ENCODE results near the gene TRIM33. TPM values are rescaled to one million over a fixed set of nuclear protein-coding genes. Genes with fewer than 3 reads are reported as not detected.
A peak's percentile ranks its signal among the peaks of the same experiment; 100 is the strongest.

TRIM33 gene
- total RNA-seq, 1 experiment from 2014 or later = 53.8 TPM

DNA sequence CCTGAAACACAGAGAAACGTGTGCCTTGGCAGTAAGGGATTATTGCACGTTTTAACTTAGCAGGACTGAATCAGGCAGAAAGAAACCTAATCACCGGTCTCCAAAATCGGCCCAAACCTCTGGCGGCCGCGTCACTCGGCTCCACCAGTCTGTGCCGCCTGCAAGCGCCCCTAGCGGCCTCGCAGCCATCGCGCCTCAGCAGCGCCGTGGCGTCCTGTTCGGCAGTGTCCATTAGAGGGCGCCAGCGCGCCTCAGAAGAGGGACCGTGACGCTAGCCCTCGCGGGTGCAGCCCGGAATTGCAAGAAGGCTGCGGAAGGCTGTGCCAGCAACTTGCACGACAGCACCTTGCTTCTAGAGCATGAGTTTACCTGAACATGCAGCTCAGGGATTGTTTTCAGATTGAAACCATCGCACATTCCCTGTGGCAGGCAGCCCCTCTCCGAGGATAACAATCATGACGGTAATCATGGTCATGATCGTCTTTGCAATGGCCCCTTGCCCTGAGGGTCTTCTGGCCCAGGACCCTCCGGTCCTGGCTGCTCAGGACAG, 164.4 kb downstream of the TRIM33 start:
- Histone ChIP-seq H2BK20ac (ENCODE audit: low read depth, low read length, poor library complexity, severe bottlenecking) (no peak overlapping the region), H3K9ac (ENCODE audit: extremely low read depth, insufficient read length, low read length) (peak overlapping the region; percentile 52), H3K79me2 (ENCODE audit: insufficient read depth, low read length) (no peaks in the 10 kb centered on the region), H3K23me2 (ENCODE audit: insufficient read length, low read depth, low read length, poor library complexity, severe bottlenecking) (peaks cover 8% of the 10 kb centered on the region), H3K9me3 (ENCODE audit: control insufficient read depth, low read depth, low read length) (no peaks in the 10 kb centered on the region), H3K79me1 (ENCODE audit: insufficient read depth, low read depth, low read length, poor library complexity, severe bottlenecking) (no peaks in the 10 kb centered on the region), H2AK5ac (ENCODE audit: insufficient read length, low read length) (no peak overlapping the region), H4K91ac (ENCODE audit: insufficient read length, low read depth, low read length) (no peak overlapping the region), H3K14ac (ENCODE audit: insufficient read depth, low read length) (peak overlapping the region; percentile 50; the same call in 1 of the 2 replicates), H2BK12ac (ENCODE audit: insufficient read length, low read depth, low read length) (no peak overlapping the region), H3K56ac (ENCODE audit: insufficient read length, low read depth, low read length) (no peak overlapping the region), H2BK5ac (ENCODE audit: insufficient read length, low read length) (no peak overlapping the region), H3K4me2 (ENCODE audit: insufficient read depth, insufficient read length, low read length) (peak overlapping the region; percentile 77), H2BK120ac (ENCODE audit: low read depth, low read length, poor library complexity, severe bottlenecking) (no peak overlapping the region), H4K20me1 (ENCODE audit: control insufficient read depth, insufficient read depth, insufficient read length) (no peaks in the 10 kb centered on the region), H3K23ac (ENCODE audit: insufficient read length, low read depth, low read length) (no peak overlapping the region), H3K27me3 (ENCODE audit: insufficient read depth, low read length) (no peaks in the 10 kb centered on the region), H2AFZ (ENCODE audit: low read length) (peak overlapping the region; percentile 93), H3K18ac (ENCODE audit: insufficient read length, low read depth, low read length) (peak overlapping the region; percentile 76), H4K5ac (ENCODE audit: insufficient read length, low read depth, low read length) (peak overlapping the region; percentile 10), H3K4ac (ENCODE audit: low read depth, low read length) (no peak overlapping the region), H3K27ac (ENCODE audit: insufficient read length, low read depth, low read length) (no peak overlapping the region), H3K4me1 (ENCODE audit: insufficient read depth, low read length) (no peaks in the 10 kb centered on the region; the same call in 1 of the 2 replicates), H4K8ac (replicated peaks; ENCODE audit: insufficient read length, low read depth, low read length) (no peak overlapping the region), H3T11ph (ENCODE audit: low read length) (no peak overlapping the region), H2BK15ac (ENCODE audit: low read depth, low read length) (no peak overlapping the region)
- peaks cover 12% of the 10 kb centered on the region for H3K27me3 Mint-ChIP-seq (ENCODE audit: low read depth)
- TF ChIP-seq, protein P1, sequence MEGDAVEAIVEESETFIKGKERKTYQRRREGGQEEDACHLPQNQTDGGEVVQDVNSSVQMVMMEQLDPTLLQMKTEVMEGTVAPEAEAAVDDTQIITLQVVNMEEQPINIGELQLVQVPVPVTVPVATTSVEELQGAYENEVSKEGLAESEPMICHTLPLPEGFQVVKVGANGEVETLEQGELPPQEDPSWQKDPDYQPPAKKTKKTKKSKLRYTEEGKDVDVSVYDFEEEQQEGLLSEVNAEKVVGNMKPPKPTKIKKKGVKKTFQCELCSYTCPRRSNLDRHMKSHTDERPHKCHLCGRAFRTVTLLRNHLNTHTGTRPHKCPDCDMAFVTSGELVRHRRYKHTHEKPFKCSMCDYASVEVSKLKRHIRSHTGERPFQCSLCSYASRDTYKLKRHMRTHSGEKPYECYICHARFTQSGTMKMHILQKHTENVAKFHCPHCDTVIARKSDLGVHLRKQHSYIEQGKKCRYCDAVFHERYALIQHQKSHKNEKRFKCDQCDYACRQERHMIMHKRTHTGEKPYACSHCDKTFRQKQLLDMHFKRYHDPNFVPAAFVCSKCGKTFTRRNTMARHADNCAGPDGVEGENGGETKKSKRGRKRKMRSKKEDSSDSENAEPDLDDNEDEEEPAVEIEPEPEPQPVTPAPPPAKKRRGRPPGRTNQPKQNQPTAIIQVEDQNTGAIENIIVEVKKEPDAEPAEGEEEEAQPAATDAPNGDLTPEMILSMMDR (conservative IDR thresholded peaks at IDR 0.05) = peak; percentile 100
- H3K4me1 Mint-ChIP-seq = peaks cover 6 to 12% of the 10 kb centered on the region in 2 experiments
- DNase-seq = peak; percentile 96
- no CpG with 5 or more reads among the region's 33 CpGs for WGBS (ENCODE audit: extremely low coverage, insufficient read length, low lambda C conversion rate)
- no peaks in the 10 kb centered on the region for H3K9me3 Mint-ChIP-seq
- peak overlapping the region; percentile 56 to 95 (median 89); a peak in 5 of 7 replicates for H3K27ac Mint-ChIP-seq
- H3K36me3 Mint-ChIP-seq (ENCODE audit: insufficient read depth in 1 of 3, low read depth in 3 of 3) = no peaks in the 10 kb centered on the region
- peak overlapping the region; percentile 70 to 76 for H3K4me3 Mint-ChIP-seq

Measured in H9 (cell line).